Measurements from ENCODE around the gene DQX1. TPM values are rescaled to one million over a fixed set of nuclear protein-coding genes. Genes with fewer than 3 reads are reported as not detected.

Gene DQX1
- total and polyA plus RNA-seq, 12 donors = 0.17 to 0.32 (median 0.24) TPM; not detected in 8

DNA sequence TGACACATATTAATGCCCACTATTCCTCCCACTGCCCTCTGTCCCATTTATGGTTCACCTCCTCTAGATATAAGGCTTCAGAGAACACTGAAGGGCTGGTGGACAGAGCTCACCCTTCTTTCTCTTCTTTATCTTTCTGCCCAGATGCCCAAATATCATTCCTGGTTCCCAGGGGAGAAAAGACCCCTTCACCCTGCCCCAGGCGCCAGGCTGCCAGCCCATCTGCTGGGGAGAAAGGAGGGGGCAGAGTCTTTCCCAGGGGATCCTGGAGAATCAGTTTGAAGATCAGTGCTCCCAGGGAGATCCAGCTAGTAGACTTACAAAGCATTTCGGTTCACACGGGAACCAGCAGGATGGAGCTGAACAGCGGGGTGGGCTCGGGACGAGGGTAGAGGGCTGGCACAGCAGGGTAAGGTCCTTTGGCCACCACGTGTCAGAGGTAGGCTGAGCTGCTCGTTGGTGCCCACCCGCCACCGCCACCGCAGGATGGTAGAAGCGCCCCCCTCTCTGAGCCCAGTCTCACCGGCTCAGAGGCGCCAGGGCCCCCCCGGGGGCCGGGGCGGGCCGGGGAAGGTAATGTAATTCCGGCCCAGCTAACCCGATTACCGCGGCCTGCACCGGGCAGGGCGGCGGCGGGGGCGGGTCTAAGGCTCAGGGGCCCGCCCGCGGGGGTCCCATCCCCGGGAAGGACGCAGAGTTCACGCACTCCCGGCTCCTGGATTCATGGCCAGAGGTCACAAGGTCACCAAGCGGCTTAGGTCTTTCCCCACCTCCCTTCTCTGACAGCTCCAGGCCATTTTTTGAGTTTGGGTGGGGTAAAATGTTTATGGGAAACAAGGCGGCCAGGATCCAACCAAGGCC is 13.1 kb downstream of the DQX1 start:
- Histone ChIP-seq H3K4me1 (replicated peaks in 1 of 2) (peaks cover 5 to 24% of the 10 kb centered on the region in 2 donors), H3K9me3 (replicated peaks in 1 of 3) (no peaks in the 10 kb centered on the region), H3K36me3 (replicated peaks in 1 of 2) (no peaks in the 10 kb centered on the region), H3K27ac (peak overlapping the region in 1 of 5 donors; percentile 52), H3K4me3 (no peak overlapping the region), H3K27me3 (peaks cover 74% of the 10 kb centered on the region)
- DNase-seq = peak in 1 of 7 donors; percentile 71
- 5 to 9% (median 7%) methylated on average over 7 to 36 of the region's 36 CpGs for WGBS, 4 donors
- intact Hi-C loops (cut with DNase I) = no loop called here
- no peak for TF ChIP-seq POLR2A (IDR thresholded peaks at IDR 0.05)
- TF ChIP-seq, protein P1, sequence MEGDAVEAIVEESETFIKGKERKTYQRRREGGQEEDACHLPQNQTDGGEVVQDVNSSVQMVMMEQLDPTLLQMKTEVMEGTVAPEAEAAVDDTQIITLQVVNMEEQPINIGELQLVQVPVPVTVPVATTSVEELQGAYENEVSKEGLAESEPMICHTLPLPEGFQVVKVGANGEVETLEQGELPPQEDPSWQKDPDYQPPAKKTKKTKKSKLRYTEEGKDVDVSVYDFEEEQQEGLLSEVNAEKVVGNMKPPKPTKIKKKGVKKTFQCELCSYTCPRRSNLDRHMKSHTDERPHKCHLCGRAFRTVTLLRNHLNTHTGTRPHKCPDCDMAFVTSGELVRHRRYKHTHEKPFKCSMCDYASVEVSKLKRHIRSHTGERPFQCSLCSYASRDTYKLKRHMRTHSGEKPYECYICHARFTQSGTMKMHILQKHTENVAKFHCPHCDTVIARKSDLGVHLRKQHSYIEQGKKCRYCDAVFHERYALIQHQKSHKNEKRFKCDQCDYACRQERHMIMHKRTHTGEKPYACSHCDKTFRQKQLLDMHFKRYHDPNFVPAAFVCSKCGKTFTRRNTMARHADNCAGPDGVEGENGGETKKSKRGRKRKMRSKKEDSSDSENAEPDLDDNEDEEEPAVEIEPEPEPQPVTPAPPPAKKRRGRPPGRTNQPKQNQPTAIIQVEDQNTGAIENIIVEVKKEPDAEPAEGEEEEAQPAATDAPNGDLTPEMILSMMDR (IDR thresholded peaks at IDR 0.05) = no peak

DNA sequence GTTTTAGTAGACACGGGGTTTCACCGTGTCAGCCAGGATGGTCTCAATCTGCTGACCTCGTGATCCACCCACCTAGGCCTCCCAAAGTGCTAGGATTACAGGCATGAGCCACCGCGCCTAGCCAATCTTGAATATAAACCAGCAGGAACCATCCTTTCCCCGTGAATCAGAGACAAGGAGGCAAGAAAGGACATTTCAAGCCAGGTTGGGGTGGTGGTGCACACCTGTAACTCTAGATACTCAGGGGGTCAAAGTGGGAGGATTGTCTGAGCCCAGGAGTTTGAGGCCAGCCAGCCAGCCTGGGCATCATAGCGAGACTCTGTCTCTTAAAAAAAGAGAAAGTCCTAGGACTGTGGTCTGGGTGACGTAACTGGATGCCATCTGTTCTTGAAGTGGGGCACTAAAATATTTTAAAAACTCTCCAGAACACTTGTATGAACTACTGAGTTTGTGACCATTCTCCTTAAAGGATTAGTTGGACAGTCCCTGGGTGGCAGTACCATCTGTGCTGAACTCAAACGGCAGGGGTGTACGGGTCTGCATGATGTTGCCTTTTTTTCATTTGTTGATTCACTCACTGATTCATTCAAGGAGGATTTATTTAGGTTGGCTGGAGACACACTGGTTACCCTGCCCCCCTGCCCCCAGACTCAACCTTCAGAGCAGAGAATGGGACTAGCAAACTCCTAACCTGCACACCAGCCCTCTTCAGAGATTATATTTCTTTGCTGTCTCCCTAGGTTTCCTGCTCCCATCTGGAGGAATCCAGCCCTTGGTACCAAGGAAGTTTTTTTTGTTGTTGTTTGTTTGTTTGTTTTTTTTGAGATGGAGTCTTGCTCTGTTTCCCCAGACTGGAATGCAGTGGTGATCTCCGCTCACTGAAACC is 14.7 kb downstream of the DQX1 start:
- peaks cover 58% of the 10 kb centered on the region for H3K27me3 ChIP-seq

DNA sequence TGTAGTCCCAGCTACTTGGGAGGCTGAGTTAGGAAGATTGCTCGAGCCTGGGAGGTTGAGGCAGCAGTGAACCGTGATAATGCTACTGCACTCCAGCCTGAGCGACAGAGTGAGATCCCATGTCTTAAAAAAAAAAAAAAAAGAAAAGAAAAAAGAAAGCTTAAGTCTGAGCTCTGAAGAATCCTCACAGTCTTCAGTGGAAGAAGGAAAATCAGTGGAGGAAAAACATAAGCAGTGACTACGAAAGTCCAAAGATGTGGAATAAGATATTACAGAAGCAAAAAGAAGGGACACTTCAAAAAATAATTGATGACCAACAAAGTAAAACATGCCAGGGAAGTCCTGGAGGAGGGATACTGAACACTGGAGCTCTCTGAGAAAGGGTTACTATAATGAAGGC is 15.8 kb downstream of the DQX1 start:
- DNase-seq = no peak
- intact Hi-C loops (cut with DNase I) = no loop called here
- H3K4me1 ChIP-seq (replicated peaks in 1 of 2) = peaks cover 19 to 36% of the 10 kb centered on the region in 2 donors
- H3K9me3 ChIP-seq (replicated peaks in 1 of 3) = no peaks in the 10 kb centered on the region
- peaks cover 0 to 5% of the 10 kb centered on the region in 2 donors for H3K36me3 ChIP-seq (replicated peaks in 1 of 2)
- H3K27me3 ChIP-seq = peaks cover 47% of the 10 kb centered on the region
- no peak overlapping the region for H3K4me3 ChIP-seq
- TF ChIP-seq, protein P1 (IDR thresholded peaks at IDR 0.05) = no peak
- no peak for TF ChIP-seq POLR2A (IDR thresholded peaks at IDR 0.05)
- no peak overlapping the region for H3K27ac ChIP-seq
- WGBS, 4 donors = 61 to 88% (median 69%) methylated on average over 4 of the region's 4 CpGs

More for the DNA sequence above, 14.7 kb downstream of the DQX1 start:
- Histone ChIP-seq H3K27ac (no peak overlapping the region), H3K9me3 (replicated peaks in 1 of 3) (no peaks in the 10 kb centered on the region), H3K36me3 (replicated peaks in 1 of 2) (no peaks in the 10 kb centered on the region), H3K4me3 (no peak overlapping the region), H3K4me1 (replicated peaks in 1 of 2) (peaks cover 12 to 34% of the 10 kb centered on the region in 2 donors)
- WGBS, 4 donors = 26 to 37% (median 30%) methylated on average over 11 of the region's 11 CpGs
- intact Hi-C loops (cut with DNase I) = no loop called here
- no peak for TF ChIP-seq POLR2A (IDR thresholded peaks at IDR 0.05)
- TF ChIP-seq, protein P1 (IDR thresholded peaks at IDR 0.05) = no peak
- DNase-seq = no peak
